Measurements from ENCODE around the gene ZNF536.

The ZNF536 gene

DNA sequence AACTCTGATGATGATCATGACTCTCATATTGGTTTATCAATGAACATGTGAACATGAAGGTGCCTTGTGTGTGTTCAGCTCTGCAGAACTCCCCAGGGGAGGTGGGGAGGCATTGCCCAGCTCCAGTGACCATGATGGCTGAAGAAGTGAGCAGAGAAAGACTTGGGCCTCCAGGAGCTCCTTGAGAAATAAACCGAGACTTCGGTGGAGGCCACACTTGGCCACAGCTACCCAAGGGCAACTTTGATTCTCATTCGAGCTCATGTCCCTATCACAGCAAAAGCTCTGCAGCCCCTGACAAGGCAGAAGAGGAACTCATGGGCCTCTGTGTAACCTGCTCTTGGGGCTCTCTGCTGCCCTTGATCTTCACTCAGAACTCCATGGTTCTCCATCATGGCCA, 44.1 kb upstream of the ZNF536 start:
- DNase-seq (ENCODE audit: low read depth in 1 of 2, low spot score in 1 of 2): no peak
- no peaks in the 10 kb centered on the region for H3K27me3 ChIP-seq (ENCODE audit: insufficient read depth, poor library complexity, severe bottlenecking)

GRCh38 chr19:30330266-30330665, 41.9 kb upstream of the ZNF536 start:
- H3K27me3 ChIP-seq (ENCODE audit: insufficient read depth, poor library complexity, severe bottlenecking): no peaks in the 10 kb centered on the region
- H3K27ac ChIP-seq (replicated peaks): no peak overlapping the region
- no peak overlapping the region for H3K4me3 ChIP-seq (replicated peaks; ENCODE audit: insufficient read depth, low read length)
- TF ChIP-seq GABPA (IDR thresholded peaks at IDR 0.05; ENCODE audit: low read depth): no peak
- TF ChIP-seq, protein P1, sequence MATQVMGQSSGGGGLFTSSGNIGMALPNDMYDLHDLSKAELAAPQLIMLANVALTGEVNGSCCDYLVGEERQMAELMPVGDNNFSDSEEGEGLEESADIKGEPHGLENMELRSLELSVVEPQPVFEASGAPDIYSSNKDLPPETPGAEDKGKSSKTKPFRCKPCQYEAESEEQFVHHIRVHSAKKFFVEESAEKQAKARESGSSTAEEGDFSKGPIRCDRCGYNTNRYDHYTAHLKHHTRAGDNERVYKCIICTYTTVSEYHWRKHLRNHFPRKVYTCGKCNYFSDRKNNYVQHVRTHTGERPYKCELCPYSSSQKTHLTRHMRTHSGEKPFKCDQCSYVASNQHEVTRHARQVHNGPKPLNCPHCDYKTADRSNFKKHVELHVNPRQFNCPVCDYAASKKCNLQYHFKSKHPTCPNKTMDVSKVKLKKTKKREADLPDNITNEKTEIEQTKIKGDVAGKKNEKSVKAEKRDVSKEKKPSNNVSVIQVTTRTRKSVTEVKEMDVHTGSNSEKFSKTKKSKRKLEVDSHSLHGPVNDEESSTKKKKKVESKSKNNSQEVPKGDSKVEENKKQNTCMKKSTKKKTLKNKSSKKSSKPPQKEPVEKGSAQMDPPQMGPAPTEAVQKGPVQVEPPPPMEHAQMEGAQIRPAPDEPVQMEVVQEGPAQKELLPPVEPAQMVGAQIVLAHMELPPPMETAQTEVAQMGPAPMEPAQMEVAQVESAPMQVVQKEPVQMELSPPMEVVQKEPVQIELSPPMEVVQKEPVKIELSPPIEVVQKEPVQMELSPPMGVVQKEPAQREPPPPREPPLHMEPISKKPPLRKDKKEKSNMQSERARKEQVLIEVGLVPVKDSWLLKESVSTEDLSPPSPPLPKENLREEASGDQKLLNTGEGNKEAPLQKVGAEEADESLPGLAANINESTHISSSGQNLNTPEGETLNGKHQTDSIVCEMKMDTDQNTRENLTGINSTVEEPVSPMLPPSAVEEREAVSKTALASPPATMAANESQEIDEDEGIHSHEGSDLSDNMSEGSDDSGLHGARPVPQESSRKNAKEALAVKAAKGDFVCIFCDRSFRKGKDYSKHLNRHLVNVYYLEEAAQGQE (IDR thresholded peaks at IDR 0.05; ENCODE audit: insufficient replicate concordance, low read depth): no peak
- TF ChIP-seq POLR2AphosphoS5 (IDR thresholded peaks at IDR 0.05; ENCODE audit: low read depth): no peak
- TF ChIP-seq CTCF (IDR thresholded peaks at IDR 0.05; ENCODE audit: insufficient read depth, low read length): no peak
- TF ChIP-seq SPI1 (IDR thresholded peaks at IDR 0.05; ENCODE audit: borderline replicate concordance, low read depth): no peak
- no peak for DNase-seq (ENCODE audit: low read depth in 1 of 2, low spot score in 1 of 2)

More for the DNA sequence above, 44.1 kb upstream of the ZNF536 start:
- Histone ChIP-seq H3K27ac (replicated peaks) (no peak overlapping the region), H3K4me3 (replicated peaks; ENCODE audit: insufficient read depth, low read length) (no peak overlapping the region)
- TF ChIP-seq CTCF (IDR thresholded peaks at IDR 0.05; ENCODE audit: insufficient read depth, low read length) (no peak), GABPA (IDR thresholded peaks at IDR 0.05; ENCODE audit: low read depth) (no peak), SPI1 (IDR thresholded peaks at IDR 0.05; ENCODE audit: borderline replicate concordance, low read depth) (no peak), POLR2AphosphoS5 (IDR thresholded peaks at IDR 0.05; ENCODE audit: low read depth) (no peak)
- TF ChIP-seq, protein P1 (IDR thresholded peaks at IDR 0.05; ENCODE audit: insufficient replicate concordance, low read depth): no peak

DNA sequence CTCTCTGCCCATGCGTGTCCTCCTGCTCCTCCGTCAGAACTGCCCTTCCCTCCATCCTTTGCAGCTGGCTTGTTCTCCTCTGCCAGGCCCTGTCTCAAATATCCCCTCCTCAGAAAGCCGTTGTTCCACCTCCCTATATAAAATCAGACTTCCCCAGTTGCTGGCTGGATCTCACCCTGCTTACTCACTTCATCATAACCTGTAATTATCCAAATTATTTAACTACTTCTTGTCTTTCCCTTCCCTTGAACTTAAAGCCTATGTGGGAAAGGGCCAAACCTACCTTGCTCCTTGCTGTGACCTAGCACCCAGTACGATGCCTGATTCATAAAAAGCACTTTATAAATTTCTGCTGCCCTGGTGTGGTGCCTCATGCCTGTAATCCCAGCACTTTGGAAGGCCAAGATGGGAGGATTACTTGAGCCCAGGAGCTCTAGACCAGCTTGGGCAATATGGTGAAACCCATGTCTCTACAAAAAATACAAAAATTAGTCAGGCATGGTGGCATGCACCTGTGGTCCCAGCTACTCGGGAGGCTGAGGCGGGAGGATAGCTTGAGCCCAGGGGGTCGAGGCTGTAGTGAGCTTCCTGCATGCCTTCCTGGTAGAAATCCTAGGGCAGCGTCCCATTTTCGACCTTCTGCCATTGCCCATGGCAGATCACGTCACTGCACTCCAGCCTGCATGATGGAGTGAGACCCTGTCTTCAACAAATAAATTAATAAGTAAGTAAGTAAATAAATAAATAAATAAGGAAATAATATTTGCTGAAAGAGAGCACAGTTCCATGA, 39.5 kb upstream of the ZNF536 start:
- Histone ChIP-seq H3K27me3 (ENCODE audit: insufficient read depth, poor library complexity, severe bottlenecking) (no peaks in the 10 kb centered on the region), H3K4me3 (replicated peaks; ENCODE audit: insufficient read depth, low read length) (no peak overlapping the region), H3K27ac (replicated peaks) (no peak overlapping the region)
- TF ChIP-seq CTCF (IDR thresholded peaks at IDR 0.05; ENCODE audit: insufficient read depth, low read length) (no peak), POLR2AphosphoS5 (IDR thresholded peaks at IDR 0.05; ENCODE audit: low read depth) (no peak), GABPA (IDR thresholded peaks at IDR 0.05; ENCODE audit: low read depth) (no peak), SPI1 (IDR thresholded peaks at IDR 0.05; ENCODE audit: borderline replicate concordance, low read depth) (no peak)
- TF ChIP-seq, protein P1 (IDR thresholded peaks at IDR 0.05; ENCODE audit: insufficient replicate concordance, low read depth): no peak
- no peak for DNase-seq (ENCODE audit: low read depth in 1 of 2, low spot score in 1 of 2)

Data from HL-60 (cell line).